NCI-H1417 (cell line): ENCODE measurements around the gene CRIM1.

Source experiments
- DNase-seq, 3 experiments: peaks; one replicate each; lab custom pipeline; 2025; lab: John Stamatoyannopoulos, UW

The CRIM1 gene

DNA sequence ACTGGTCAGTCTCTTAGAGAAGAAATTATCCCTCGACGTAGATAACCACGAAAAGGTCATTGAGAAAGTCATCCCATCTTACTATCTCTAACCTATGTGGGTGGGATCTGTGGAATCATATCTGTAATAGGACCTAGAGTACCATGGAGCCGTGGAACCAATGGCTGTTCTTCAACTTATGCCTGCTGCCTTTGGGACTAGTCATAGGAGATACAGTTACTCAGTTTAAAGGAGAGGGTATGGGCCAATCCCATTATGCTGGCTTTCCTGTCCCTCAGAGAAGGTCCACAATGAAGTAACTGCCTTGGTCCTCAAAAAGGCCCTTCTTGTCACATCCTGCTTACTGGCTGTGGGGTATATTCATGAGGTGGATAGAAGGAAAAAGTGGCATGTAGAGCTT, 164.9 kb downstream of the CRIM1 start:
- no peak for DNase-seq

- DNase-seq: no peak
Observed at GRCh38 chr2:36523153-36523552, 167.6 kb downstream of the CRIM1 start.

GRCh38 chr2:36525245-36525644, 169.7 kb downstream of the CRIM1 start:
- no peak for DNase-seq

- no peak for DNase-seq
Observed at GRCh38 chr2:36526226-36526625, 170.6 kb downstream of the CRIM1 start.

DNA sequence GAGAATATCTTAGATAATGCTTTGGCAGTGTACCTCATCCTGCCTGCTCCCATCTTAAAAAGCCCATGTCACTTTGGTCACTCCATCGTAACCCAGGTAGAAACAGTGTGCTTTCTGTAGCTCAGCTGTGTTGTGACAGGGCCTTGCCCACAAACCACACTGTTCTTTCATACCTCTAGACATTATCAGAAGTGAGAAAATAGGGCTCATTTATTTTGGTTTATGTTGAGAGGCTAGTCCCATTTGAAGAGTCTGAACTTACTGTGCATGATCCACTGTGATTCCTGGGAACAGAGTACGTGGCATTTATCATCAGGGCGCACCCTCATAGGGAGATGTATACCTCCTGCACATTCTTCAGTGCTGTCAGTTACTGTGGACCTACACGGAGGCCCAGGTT, 172.7 kb downstream of the CRIM1 start:
- no peak for DNase-seq

DNA sequence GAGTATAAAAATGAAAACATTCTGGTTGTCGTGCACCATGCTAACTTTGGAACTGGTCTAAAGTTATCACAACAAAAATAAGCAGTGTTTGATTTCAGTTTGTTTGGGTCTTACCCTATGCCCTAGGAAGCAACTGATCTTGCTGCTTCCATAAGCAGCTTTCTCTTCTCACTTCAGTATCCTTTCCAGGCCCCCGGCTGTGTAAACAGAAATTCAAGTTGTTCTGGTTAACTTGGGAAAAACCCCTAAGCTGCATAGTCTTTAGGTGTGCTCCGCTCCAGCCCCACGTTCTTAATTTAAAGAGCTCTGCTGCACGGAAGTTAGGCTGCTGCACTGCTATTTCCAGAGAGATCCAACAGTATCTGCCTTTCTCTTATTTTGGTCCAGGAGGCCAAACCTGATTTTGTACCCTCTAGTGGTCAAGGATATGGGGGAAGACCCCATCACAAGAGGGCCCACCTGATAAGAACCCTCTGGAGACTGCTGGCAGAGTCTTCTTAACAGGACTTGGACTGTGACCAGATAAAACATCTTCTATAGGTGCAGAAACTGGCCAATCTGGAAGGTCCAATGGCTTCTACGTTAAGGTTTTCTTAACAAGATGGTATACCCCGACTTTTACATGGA, 173.3 kb downstream of the CRIM1 start:
- no peak for DNase-seq

DNA sequence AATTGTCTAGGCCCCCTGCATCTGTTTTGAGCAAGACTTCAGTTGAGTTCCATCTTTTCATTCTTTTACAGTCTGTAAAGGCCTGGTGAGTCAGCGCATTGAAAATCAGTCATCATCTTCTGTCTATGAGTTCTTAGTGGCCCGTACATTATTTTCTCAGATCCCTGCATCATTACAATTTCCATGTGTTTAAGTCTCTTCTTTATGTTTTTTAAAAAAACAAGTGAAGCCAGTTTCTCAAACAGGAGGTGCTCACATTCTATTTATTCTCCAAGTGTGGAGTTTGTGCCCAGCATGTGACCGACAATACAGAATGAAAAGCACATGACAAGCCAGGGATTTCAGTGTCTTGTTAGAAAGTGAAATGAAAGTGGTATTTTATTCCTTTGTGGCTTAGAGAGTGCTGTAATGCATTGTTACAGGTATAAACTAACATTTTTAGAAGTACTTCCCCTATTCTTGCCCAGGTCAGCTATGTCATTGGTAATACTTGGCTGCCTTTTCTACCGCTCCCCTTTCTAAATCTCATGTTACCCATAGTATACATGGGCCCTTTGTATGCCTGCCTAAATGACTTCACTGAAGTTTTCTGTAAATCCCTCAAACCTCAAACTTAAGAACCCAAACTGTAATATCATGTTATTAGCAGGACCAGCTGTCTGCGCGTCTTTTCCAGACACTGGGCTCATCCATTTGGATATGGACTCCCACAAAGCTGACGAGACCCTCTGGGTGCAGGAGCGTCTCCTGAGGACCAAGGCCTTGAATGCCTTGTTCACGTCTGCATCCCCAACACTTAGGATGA, 174.8 kb downstream of the CRIM1 start:
- no peak for DNase-seq

DNA sequence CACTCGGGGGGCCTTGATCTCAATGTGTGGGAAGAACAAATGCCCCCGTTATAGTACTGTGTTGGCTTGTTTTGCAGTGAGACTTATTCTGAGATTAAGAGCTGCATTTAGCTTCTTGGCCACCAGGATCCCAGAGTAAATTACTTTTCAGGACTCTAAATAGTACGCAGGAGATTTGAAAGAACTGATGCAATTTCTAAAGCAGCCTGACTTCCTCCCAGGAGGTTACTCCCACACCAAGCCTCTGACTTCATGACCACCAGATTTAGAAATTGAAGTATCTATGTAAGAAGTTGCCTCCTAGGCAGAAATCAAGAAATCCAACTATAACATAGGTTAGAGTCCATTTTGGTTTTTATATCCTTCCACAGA, 175.4 kb downstream of the CRIM1 start:
- no peak for DNase-seq

GRCh38 chr2:36534275-36534799, 178.8 kb downstream of the CRIM1 start:
- DNase-seq: no peak

DNA sequence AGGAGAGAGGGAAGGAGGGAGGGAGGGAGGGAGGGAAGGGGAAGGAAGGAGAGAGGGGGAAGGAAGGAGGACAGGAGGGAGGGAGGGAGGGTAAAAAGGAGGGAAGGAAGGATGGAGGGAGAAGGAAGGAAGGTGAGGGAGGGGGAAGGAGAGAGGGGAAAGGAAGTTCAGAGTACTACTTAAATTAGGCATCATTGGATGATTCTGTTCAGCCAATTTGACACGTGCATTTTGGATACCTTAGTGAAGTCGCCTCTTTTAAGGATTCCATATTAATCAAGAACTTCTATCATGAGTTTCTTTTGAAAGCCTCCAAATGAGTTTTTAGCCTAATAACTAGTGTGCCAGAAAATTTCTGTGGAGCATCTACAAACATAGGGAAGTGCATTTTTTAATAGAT, 179.5 kb downstream of the CRIM1 start:
- no peak for DNase-seq

- no peak for DNase-seq
Observed at GRCh38 chr2:36536776-36537175, 181.2 kb downstream of the CRIM1 start.

- DNase-seq: peak; percentile 29 to 85 (median 72)
Observed at GRCh38 chr2:36538335-36538734, 182.8 kb downstream of the CRIM1 start.

DNA sequence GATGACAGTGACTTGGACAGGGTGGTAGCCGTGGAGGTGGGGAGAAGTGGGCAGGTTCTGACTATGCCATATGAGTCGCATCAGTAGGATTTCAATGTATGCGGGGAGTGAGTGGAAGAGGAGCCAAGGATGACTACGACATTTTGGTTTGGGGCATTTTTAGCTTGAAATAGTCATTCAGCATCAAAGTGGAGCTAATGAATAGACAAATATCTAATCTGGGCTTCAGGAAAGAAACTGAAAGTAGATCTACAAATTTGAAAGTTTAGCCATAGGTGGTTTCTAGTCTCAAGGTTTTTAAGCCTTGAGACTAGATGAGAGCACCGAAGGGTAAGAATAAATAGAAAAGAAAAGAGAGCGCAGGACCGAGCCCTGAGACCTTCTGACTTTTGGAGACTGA, 184.1 kb downstream of the CRIM1 start:
- no peak for DNase-seq

DNA sequence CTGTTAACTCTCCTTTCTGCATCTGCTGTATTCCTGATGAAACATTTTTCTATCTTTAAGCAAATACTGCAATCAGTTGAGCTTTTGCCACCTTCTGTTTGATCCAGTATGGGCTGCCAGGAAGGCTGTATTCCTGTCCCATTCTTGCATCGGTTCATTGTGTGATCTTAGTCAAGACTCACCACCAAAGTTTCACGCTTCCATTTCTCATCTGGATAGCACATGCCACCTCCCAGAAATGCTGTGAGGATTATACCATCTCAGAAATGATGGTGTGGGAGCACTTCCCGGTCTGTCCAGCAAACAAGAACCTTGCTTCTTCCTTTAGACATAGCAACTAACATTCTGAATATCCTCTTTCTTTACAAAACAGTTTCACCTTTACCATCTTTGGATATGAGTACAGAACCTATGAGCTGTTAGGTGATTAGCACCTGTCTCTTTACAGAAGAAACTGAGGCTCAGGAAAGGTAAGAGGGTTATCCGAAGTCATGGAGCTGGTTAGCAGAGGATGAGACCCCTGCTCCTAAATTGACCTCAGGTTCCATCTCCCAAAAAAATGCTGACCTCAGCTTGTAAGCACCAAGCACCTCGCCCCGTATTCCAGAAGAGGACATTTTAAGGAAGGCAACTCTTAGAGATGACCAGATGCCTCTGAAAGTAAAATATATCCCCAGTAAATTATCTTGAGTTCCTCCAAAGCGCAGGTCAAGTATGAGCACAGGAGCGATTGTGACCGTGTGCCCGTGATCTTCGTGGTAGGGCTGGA, 185.6 kb downstream of the CRIM1 start:
- DNase-seq: no peak

- DNase-seq: no peak
Observed at GRCh38 chr2:36541891-36542595, 186.5 kb downstream of the CRIM1 start.

DNA sequence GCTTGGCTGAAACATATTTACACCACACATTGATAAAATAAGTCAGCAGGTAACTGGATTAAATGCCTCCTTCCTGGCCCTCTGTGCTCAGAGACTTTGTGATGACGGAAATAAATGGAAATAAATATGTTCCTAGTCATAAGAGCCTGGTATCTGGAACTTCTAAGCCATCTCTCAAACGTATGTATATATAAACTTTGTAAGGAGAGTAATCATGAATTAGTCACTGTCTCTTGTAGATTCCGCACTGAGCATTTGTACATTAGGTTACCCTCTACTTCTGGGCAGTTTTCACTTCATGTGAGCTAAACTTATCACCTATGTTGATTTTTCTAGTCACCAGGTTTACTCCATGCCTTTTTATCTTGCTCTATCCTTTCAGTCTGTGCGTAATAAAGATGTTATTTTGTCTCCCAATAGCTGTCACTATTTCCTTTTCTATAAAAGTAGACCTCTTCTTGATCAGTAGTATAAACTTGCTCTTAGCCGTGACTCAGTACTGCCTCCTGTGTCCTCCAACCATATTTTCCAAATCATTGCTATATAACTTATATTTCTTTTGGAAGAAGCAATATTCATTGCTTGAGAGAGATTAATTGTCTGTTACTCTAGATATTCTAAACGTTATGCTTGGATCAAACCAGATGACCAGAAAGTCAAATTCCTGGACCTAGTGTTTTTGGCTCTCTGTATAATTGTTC, 189.2 kb downstream of the CRIM1 start:
- no peak for DNase-seq

- no peak for DNase-seq
Observed at GRCh38 chr2:36545871-36546416, 190.4 kb downstream of the CRIM1 start.

GRCh38 chr2:36547906-36548305, 192.3 kb downstream of the CRIM1 start:
- no peak for DNase-seq

- no peak for DNase-seq
Observed at GRCh38 chr2:36549165-36549574, 193.6 kb downstream of the CRIM1 start.

GRCh38 chr2:36550006-36550405, 194.4 kb downstream of the CRIM1 start:
- DNase-seq: no peak

GRCh38 chr2:36553683-36554082, 198.1 kb downstream of the CRIM1 start:
- DNase-seq: no peak
